ENCODE data around the gene EGF. TPM values are rescaled to one million over a fixed set of nuclear protein-coding genes. Genes with fewer than 3 reads are reported as not detected.

Gene EGF
- total RNA-seq, 2 experiments from 2014 or later: not detected

DNA sequence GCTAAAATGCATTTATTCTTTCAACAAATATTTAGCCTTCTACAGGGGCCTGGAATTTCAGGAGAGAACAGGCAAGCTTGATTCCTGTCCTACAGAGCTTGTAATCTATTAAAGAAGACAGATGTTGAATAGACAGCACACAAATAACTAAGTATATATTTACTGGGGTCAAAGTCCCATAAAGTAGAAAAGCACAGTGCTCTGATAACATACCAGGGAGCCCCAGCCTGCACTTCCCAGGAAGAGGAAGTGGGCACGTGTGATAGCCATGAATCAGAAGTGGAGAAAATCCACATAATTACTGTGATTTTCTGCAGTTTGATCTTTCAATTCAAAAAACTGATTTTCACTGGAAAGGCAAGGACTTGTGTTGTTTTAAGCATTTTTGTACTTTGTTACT lies 129.1 kb downstream of the EGF start:
- Histone ChIP-seq H3K79me2 (ENCODE audit: insufficient read depth, low read depth, low read length) (no peaks in the 10 kb centered on the region), H3K4me2 (ENCODE audit: low read length) (no peak overlapping the region), H3K4me3 (ENCODE audit: low read depth, low read length, poor library complexity, severe bottlenecking) (no peak overlapping the region), H2AFZ (ENCODE audit: low read length) (no peak overlapping the region), H3K4me1 (ENCODE audit: insufficient read depth, low read length, poor library complexity, severe bottlenecking) (no peaks in the 10 kb centered on the region), H3K36me3 (ENCODE audit: insufficient read depth, low read length) (0 out of 2 replicates have a peak, but pooled peaks cover 5% of the 10 kb centered on the region), H4K20me1 (ENCODE audit: insufficient read depth, low read length) (no peaks in the 10 kb centered on the region), H3K9me3 (ENCODE audit: low read length) (no peaks in the 10 kb centered on the region), H3K27ac (ENCODE audit: low read depth, low read length, poor library complexity, severe bottlenecking) (no peak overlapping the region), H3K9me2 (ENCODE audit: insufficient read depth, low read length) (no peaks in the 10 kb centered on the region)
- no peak for TF ChIP-seq EZH2phosphoT487 (IDR thresholded peaks at IDR 0.05; ENCODE audit: borderline replicate concordance, low read depth, low read length)
- TF ChIP-seq, protein P1, sequence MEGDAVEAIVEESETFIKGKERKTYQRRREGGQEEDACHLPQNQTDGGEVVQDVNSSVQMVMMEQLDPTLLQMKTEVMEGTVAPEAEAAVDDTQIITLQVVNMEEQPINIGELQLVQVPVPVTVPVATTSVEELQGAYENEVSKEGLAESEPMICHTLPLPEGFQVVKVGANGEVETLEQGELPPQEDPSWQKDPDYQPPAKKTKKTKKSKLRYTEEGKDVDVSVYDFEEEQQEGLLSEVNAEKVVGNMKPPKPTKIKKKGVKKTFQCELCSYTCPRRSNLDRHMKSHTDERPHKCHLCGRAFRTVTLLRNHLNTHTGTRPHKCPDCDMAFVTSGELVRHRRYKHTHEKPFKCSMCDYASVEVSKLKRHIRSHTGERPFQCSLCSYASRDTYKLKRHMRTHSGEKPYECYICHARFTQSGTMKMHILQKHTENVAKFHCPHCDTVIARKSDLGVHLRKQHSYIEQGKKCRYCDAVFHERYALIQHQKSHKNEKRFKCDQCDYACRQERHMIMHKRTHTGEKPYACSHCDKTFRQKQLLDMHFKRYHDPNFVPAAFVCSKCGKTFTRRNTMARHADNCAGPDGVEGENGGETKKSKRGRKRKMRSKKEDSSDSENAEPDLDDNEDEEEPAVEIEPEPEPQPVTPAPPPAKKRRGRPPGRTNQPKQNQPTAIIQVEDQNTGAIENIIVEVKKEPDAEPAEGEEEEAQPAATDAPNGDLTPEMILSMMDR (conservative IDR thresholded peaks at IDR 0.05; ENCODE audit: low read length): no peak
- DNase-seq (ENCODE audit: low spot score): no peak
- intact Hi-C loops (cut with micrococcal nuclease; ENCODE audit: unreplicated experiment): no loop called here
- CTCF ChIA-PET (ENCODE audit: unreplicated experiment): no interaction called here
- POLR2A ChIA-PET: no interaction called here
- no TSS peak for BruUV-seq (replicated peaks)

DNA sequence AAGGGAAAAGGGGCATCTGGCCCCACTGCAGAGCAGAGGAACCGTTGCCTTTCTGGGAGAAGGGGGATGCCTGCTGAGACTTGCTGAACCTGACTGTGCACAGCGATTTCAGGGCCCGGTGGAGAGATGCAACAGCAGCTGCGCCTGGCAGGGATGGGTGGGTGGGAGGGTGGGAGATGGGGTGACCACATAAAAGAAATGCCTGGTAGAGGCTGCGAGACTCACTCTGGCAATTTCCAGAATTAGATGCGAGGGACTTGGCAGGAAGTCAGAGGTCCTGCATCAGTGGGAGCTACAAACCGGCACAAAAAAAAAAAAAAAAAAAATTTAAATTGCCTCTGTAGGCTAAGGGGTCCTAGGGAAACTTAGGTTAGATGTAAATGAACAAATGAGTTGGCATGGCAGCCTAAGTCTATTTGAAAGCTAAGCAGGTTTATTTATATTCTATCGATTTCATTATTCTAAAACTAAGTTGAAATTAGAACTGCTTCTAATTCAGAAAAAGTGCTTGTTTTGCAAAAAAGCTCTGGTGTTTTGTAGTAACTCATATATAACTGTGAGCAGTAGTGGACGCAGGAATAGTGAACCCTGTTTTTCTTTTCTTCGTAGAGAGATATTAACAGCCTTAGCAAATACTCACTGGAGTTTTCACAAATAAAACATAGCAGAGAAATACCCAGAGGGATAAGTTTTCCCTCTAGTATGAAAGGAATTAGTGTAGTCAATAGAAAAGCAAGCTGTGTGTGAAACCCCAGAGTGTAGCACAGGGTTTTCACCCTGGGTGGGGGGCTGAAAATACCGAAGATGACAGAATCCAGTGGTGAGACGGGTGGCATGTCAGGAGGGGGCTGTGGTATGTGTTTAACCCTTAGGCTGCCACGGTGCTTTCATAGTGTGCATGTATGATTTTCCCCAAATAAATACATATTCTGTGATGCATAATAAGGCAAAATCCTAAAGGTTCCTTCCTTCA lies 130.1 kb downstream of the EGF start:
- Histone ChIP-seq H2AFZ (ENCODE audit: low read length) (no peak overlapping the region), H3K4me2 (ENCODE audit: low read length) (no peak overlapping the region), H3K27ac (ENCODE audit: low read depth, low read length, poor library complexity, severe bottlenecking) (no peak overlapping the region), H3K36me3 (ENCODE audit: insufficient read depth, low read length) (0 out of 2 replicates have a peak, but pooled peaks cover 6% of the 10 kb centered on the region), H3K4me3 (ENCODE audit: low read depth, low read length, poor library complexity, severe bottlenecking) (no peak overlapping the region), H3K9me2 (ENCODE audit: insufficient read depth, low read length) (no peaks in the 10 kb centered on the region), H3K79me2 (ENCODE audit: insufficient read depth, low read depth, low read length) (no peaks in the 10 kb centered on the region), H3K4me1 (ENCODE audit: insufficient read depth, low read length, poor library complexity, severe bottlenecking) (no peaks in the 10 kb centered on the region), H4K20me1 (ENCODE audit: insufficient read depth, low read length) (no peaks in the 10 kb centered on the region), H3K9me3 (ENCODE audit: low read length) (no peaks in the 10 kb centered on the region)
- intact Hi-C loops (cut with micrococcal nuclease; ENCODE audit: unreplicated experiment): no loop called here
- BruUV-seq (replicated peaks): no TSS peak
- TF ChIP-seq, protein P1 (conservative IDR thresholded peaks at IDR 0.05; ENCODE audit: low read length): no peak
- no peak for TF ChIP-seq EZH2phosphoT487 (IDR thresholded peaks at IDR 0.05; ENCODE audit: borderline replicate concordance, low read depth, low read length)
- CTCF ChIA-PET (ENCODE audit: unreplicated experiment): no interaction called here
- POLR2A ChIA-PET: interaction anchor here (0.6 to 1.0 kb wide), 3 partner anchors 172 to 563 kb away, joined by 3 to 5 read pairs (median 3); no protein-coding TSS in a partner anchor
- no peak for DNase-seq (ENCODE audit: low spot score)

DNA sequence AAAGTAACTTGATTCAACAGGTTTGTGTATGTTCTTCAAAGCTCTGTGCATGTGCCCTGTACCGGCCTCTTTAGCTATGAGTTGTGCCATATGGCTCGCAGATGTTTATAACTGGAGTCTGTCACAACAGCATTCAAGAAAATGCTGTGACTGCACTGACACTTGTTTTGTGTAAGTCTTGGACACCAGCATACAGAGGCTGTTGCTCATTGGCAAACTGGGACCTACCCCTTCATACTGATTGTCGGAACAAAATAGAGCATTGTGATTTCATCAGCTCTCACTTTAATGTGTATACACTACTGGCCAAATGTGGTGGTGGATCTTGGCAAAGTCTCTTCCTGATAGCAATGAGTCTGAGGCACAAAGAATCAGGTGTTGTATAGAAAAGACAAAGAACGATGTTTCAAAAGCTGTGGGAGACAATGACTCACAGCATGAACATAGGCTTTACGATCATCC lies 133.9 kb downstream of the EGF start:
- POLR2A ChIA-PET: interaction anchor here (1.0 to 1.1 kb wide), 3 partner anchors 9 to 159 kb away, joined by 3 to 6 read pairs (median 3); no protein-coding TSS in a partner anchor
- TF ChIP-seq, protein P1 (conservative IDR thresholded peaks at IDR 0.05; ENCODE audit: low read length): no peak
- no peak for TF ChIP-seq EZH2phosphoT487 (IDR thresholded peaks at IDR 0.05; ENCODE audit: borderline replicate concordance, low read depth, low read length)
- Histone ChIP-seq H3K36me3 (ENCODE audit: insufficient read depth, low read length) (peaks cover 18% of the 10 kb centered on the region; the same call in 1 of the 2 replicates), H3K9me2 (ENCODE audit: insufficient read depth, low read length) (no peaks in the 10 kb centered on the region), H3K9me3 (ENCODE audit: low read length) (no peaks in the 10 kb centered on the region), H4K20me1 (ENCODE audit: insufficient read depth, low read length) (no peaks in the 10 kb centered on the region), H3K4me2 (ENCODE audit: low read length) (no peak overlapping the region), H3K4me3 (ENCODE audit: low read depth, low read length, poor library complexity, severe bottlenecking) (no peak overlapping the region), H3K79me2 (ENCODE audit: insufficient read depth, low read depth, low read length) (no peaks in the 10 kb centered on the region), H3K27ac (ENCODE audit: low read depth, low read length, poor library complexity, severe bottlenecking) (no peak overlapping the region), H2AFZ (ENCODE audit: low read length) (no peak overlapping the region), H3K4me1 (ENCODE audit: insufficient read depth, low read length, poor library complexity, severe bottlenecking) (no peaks in the 10 kb centered on the region)
- intact Hi-C loops (cut with micrococcal nuclease; ENCODE audit: unreplicated experiment): no loop called here
- CTCF ChIA-PET (ENCODE audit: unreplicated experiment): no interaction called here
- BruUV-seq (replicated peaks): no TSS peak
- no peak for DNase-seq (ENCODE audit: low spot score)

Data from OCI-LY7 (cell line).